Stimulated activated CD8-positive, alpha-beta memory T cell treated with anti-CD3 and anti-CD28 coated beads, Interleukin-12 subunit alpha, Interleukin-12 subunit beta, amount 100 ng/mL, for 1 hour (primary cell): ENCODE results near the gene PAX6.

Experiments used
- DNase-seq: peaks from one replicate; pipeline ENCODE4 v3.0.0-alpha.2; 2020; ENCODE audit warnings: low read depth

Gene PAX6

GRCh38 chr11:31808721-31809540, 2.2 kb downstream of the PAX6 start:
- DNase-seq = no peak

GRCh38 chr11:31807799-31808667, 3.1 kb downstream of the PAX6 start:
- DNase-seq = no peak

GRCh38 chr11:31806928-31807798, 4.0 kb downstream of the PAX6 start:
- DNase-seq = no peak

- no peak for DNase-seq
These were observed 4.8 kb downstream of the PAX6 start for GRCh38 chr11:31806186-31806927.

GRCh38 chr11:31805629-31806185, 5.4 kb downstream of the PAX6 start:
- no peak for DNase-seq

GRCh38 chr11:31805037-31805628, 6.0 kb downstream of the PAX6 start:
- DNase-seq = no peak

GRCh38 chr11:31804312-31805036, 6.6 kb downstream of the PAX6 start:
- no peak for DNase-seq

GRCh38 chr11:31803813-31804311, 7.3 kb downstream of the PAX6 start:
- no peak for DNase-seq

- DNase-seq = no peak
These were observed 7.9 kb downstream of the PAX6 start for GRCh38 chr11:31802990-31803812.

GRCh38 chr11:31802609-31802989, 8.5 kb downstream of the PAX6 start:
- DNase-seq = no peak

- no peak for DNase-seq
These were observed 9.0 kb downstream of the PAX6 start for GRCh38 chr11:31802000-31802551.

GRCh38 chr11:31801298-31801702, 9.8 kb downstream of the PAX6 start:
- no peak for DNase-seq

- DNase-seq = no peak
These were observed 10.5 kb downstream of the PAX6 start for GRCh38 chr11:31800398-31801265.

GRCh38 chr11:31799435-31800397, 11.4 kb downstream of the PAX6 start:
- DNase-seq = no peak

- DNase-seq = no peak
These were observed 12.3 kb downstream of the PAX6 start for GRCh38 chr11:31798554-31799434.
